ENCODE measurements around the gene ARL8B. TPM values are rescaled to one million over a fixed set of nuclear protein-coding genes. Genes with fewer than 3 reads are reported as not detected.
A peak's percentile ranks its signal among the peaks of the same experiment; 100 is the strongest.

ARL8B gene
- total and polyA plus RNA-seq, 9 of the 15 experiments (the other 6 are each of a cell fraction or from before 2014, with no cell fraction given), result 28.5 to 99.4 (median 77.2) TPM

DNA sequence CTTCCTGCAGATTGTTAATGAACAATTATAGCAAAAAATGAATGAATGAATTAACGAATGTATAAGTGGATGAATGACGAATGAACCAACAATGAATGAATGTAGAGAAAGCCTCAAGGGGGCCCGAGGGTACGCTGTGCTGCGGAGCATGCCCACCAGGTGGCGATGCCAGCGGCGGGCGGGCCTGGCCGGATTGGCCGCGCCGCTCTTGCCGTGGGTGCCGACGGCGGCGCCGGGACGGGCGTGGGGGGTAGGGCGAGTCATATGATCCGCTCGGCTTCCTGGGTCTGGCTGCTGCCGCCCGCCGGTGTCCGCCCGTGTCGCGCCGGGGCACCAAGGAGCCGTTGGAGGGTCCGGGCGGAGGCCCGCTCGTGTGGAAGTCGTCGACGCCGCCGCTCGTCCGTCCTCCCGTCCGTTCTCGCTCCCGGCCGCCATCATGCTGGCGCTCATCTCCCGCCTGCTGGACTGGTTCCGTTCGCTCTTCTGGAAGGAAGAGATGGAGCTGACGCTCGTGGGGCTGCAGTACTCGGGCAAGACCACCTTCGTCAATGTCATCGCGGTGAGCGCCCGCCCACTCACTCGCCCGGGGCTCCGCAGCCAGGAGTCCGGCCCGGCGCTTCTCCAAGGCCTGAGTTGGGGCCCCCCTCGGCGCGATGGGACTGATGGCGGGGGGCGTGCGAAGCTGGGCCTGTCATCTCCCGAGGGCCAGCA lies at the start of gene ARL8B (continued):
- TF ChIP-seq LEF1 (IDR thresholded peaks at IDR 0.05) (no peak; the same call in 1 of the 2 replicates), HDAC1 (IDR thresholded peaks at IDR 0.05) (peak; percentile 24 to 95; a peak in 3 of 4 replicates), FOS (IDR thresholded peaks at IDR 0.05; ENCODE audit: extremely low read depth, insufficient read length) (no peak), SP1 (CRISPR knock-in tag; IDR thresholded peaks at IDR 0.05) (peak; percentile 92), ZNF586 (CRISPR knock-in tag; conservative IDR thresholded peaks at IDR 0.05) (no peak), ZNF431 (CRISPR knock-in tag; IDR thresholded peaks at IDR 0.05) (no peak; the same call in none of the 2 replicates), SMARCB1 (IDR thresholded peaks at IDR 0.05; ENCODE audit: insufficient read length, low read depth) (no peak), HDAC6 (IDR thresholded peaks at IDR 0.05; ENCODE audit: low read depth, low read length) (no peak), YBX1 (IDR thresholded peaks at IDR 0.05) (no peak), MYC (IDR thresholded peaks at IDR 0.05; ENCODE audit: low read depth, low read length) (peak; percentile 88), MYC (CRISPR knock-in tag; IDR thresholded peaks at IDR 0.05; ENCODE audit: borderline replicate concordance, low read depth) (peak; percentile 73; the same call in 1 of the 2 replicates), TGIF2 (CRISPR knock-in tag; IDR thresholded peaks at IDR 0.05) (no peak; the same call in 1 of the 2 replicates), DNMT1 (IDR thresholded peaks at IDR 0.05) (no peak), NCOA6 (IDR thresholded peaks at IDR 0.05) (peak; percentile 95), ZNF766 (CRISPR knock-in tag; conservative IDR thresholded peaks at IDR 0.05) (no peak), CBX2 (IDR thresholded peaks at IDR 0.05; ENCODE audit: insufficient read depth, low read length, poor library complexity, severe bottlenecking) (no peak)
- TF ChIP-seq, protein P1, sequence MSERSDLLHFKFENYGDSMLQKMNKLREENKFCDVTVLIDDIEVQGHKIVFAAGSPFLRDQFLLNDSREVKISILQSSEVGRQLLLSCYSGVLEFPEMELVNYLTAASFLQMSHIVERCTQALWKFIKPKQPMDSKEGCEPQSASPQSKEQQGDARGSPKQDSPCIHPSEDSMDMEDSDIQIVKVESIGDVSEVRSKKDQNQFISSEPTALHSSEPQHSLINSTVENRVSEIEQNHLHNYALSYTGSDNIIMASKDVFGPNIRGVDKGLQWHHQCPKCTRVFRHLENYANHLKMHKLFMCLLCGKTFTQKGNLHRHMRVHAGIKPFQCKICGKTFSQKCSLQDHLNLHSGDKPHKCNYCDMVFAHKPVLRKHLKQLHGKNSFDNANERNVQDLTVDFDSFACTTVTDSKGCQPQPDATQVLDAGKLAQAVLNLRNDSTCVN (CRISPR knock-in tag; IDR thresholded peaks at IDR 0.05), result no peak
- TF ChIP-seq, protein P2, sequence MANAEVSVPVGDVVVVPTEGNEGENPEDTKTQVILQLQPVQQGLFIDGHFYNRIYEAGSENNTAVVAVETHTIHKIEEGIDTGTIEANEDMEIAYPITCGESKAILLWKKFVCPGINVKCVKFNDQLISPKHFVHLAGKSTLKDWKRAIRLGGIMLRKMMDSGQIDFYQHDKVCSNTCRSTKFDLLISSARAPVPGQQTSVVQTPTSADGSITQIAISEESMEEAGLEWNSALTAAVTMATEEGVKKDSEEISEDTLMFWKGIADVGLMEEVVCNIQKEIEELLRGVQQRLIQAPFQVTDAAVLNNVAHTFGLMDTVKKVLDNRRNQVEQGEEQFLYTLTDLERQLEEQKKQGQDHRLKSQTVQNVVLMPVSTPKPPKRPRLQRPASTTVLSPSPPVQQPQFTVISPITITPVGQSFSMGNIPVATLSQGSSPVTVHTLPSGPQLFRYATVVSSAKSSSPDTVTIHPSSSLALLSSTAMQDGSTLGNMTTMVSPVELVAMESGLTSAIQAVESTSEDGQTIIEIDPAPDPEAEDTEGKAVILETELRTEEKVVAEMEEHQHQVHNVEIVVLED (CRISPR knock-in tag; IDR thresholded peaks at IDR 0.05), result peak; percentile 100
- TF ChIP-seq, protein P3, sequence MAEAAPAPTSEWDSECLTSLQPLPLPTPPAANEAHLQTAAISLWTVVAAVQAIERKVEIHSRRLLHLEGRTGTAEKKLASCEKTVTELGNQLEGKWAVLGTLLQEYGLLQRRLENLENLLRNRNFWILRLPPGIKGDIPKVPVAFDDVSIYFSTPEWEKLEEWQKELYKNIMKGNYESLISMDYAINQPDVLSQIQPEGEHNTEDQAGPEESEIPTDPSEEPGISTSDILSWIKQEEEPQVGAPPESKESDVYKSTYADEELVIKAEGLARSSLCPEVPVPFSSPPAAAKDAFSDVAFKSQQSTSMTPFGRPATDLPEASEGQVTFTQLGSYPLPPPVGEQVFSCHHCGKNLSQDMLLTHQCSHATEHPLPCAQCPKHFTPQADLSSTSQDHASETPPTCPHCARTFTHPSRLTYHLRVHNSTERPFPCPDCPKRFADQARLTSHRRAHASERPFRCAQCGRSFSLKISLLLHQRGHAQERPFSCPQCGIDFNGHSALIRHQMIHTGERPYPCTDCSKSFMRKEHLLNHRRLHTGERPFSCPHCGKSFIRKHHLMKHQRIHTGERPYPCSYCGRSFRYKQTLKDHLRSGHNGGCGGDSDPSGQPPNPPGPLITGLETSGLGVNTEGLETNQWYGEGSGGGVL (CRISPR knock-in tag; IDR thresholded peaks at IDR 0.05), result no peak
- TF ChIP-seq, protein P4, sequence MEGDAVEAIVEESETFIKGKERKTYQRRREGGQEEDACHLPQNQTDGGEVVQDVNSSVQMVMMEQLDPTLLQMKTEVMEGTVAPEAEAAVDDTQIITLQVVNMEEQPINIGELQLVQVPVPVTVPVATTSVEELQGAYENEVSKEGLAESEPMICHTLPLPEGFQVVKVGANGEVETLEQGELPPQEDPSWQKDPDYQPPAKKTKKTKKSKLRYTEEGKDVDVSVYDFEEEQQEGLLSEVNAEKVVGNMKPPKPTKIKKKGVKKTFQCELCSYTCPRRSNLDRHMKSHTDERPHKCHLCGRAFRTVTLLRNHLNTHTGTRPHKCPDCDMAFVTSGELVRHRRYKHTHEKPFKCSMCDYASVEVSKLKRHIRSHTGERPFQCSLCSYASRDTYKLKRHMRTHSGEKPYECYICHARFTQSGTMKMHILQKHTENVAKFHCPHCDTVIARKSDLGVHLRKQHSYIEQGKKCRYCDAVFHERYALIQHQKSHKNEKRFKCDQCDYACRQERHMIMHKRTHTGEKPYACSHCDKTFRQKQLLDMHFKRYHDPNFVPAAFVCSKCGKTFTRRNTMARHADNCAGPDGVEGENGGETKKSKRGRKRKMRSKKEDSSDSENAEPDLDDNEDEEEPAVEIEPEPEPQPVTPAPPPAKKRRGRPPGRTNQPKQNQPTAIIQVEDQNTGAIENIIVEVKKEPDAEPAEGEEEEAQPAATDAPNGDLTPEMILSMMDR (IDR thresholded peaks at IDR 0.05 in 2 of 3, conservative IDR thresholded peaks at IDR 0.05 in 1 of 3; ENCODE audit: insufficient read depth in 2 of 3, low read depth in 1 of 3, low read length in 3 of 3), result peak; percentile 99

All from K562 (cell line).